HTERT RPE-1 (cell line): ENCODE results near the gene RAB11FIP5.
"Not testable (repeated sequence)": the region's sequence is repeated elsewhere in the genome, so short reads cannot be mapped to it uniquely, and the experiment has no call there.

Source experiments
- in situ Hi-C: fragments of 300-500 bp; cut with MboI; formaldehyde crosslinking; loops from 4 replicates; pipeline ENCODE4 v1.14.3; 2020; ENCODE audit warnings: low sequenced_read_pairs

RAB11FIP5 gene

GRCh38 chr2:73110168-73111072 lies 2.3 kb downstream of the RAB11FIP5 start:
- in situ Hi-C loops, result no loop called here

GRCh38 chr2:73109431-73110167 lies 3.1 kb downstream of the RAB11FIP5 start:
- in situ Hi-C loops, result no loop called here

- in situ Hi-C loops, result no loop called here
These were observed 5.4 kb downstream of the RAB11FIP5 start for GRCh38 chr2:73107211-73107926.

GRCh38 chr2:73106791-73107190 lies 6.0 kb downstream of the RAB11FIP5 start:
- in situ Hi-C loops, result no loop called here

GRCh38 chr2:73105511-73105971 lies 7.2 kb downstream of the RAB11FIP5 start:
- in situ Hi-C loops, result no loop called here

GRCh38 chr2:73104933-73105332 lies 7.8 kb downstream of the RAB11FIP5 start:
- in situ Hi-C loops, result no loop called here

- in situ Hi-C loops, result no loop called here
These were observed 9.7 kb downstream of the RAB11FIP5 start for GRCh38 chr2:73103018-73103542.

- in situ Hi-C loops, result no loop called here
These were observed 11.0 kb downstream of the RAB11FIP5 start for GRCh38 chr2:73101626-73102256.

GRCh38 chr2:73100956-73101355 lies 11.8 kb downstream of the RAB11FIP5 start:
- in situ Hi-C loops, result no loop called here

- in situ Hi-C loops, result no loop called here
These were observed 13.3 kb downstream of the RAB11FIP5 start for GRCh38 chr2:73099486-73099885.

GRCh38 chr2:73095910-73096309 lies 16.8 kb downstream of the RAB11FIP5 start:
- in situ Hi-C loops, result no loop called here

- in situ Hi-C loops, result not testable (repeated sequence)
These were observed 19.0 kb downstream of the RAB11FIP5 start for GRCh38 chr2:73093601-73094218.

GRCh38 chr2:73092146-73092783 lies 20.5 kb downstream of the RAB11FIP5 start:
- in situ Hi-C loops, result no loop called here

GRCh38 chr2:73091696-73092095 lies 21.1 kb downstream of the RAB11FIP5 start:
- in situ Hi-C loops, result no loop called here

- in situ Hi-C loops, result no loop called here
These were observed 21.6 kb downstream of the RAB11FIP5 start for GRCh38 chr2:73091164-73091563.

GRCh38 chr2:73089270-73090030 lies 23.3 kb downstream of the RAB11FIP5 start:
- in situ Hi-C loops, result no loop called here

- in situ Hi-C loops, result no loop called here
These were observed 24.0 kb downstream of the RAB11FIP5 start for GRCh38 chr2:73088703-73089102.

GRCh38 chr2:73088211-73088610 lies 24.5 kb downstream of the RAB11FIP5 start:
- in situ Hi-C loops, result no loop called here

GRCh38 chr2:73087311-73087710 lies 25.4 kb downstream of the RAB11FIP5 start:
- in situ Hi-C loops, result no loop called here
